ES-I3 (cell line): Measurements from ENCODE around the gene FAM120AOS.
"Not testable (repeated sequence)": the region's sequence is repeated elsewhere in the genome, so short reads cannot be mapped to it uniquely, and the experiment has no call there.

Experiments
- H3K36me3 ChIP-seq: 2 replicates; pipeline ENCODE4 v1.6.1; 2013; ENCODE audit warnings: mild to moderate bottlenecking, low read length, control low read depth, moderate library complexity; ENCODE audit not compliant: insufficient read depth
- H3K4me1 ChIP-seq: 2 replicates; pipeline ENCODE4 v1.6.1; 2013; ENCODE audit warnings: mild to moderate bottlenecking, control low read depth, low read length; ENCODE audit not compliant: insufficient read depth
- H3K9ac ChIP-seq: 2 replicates; pipeline ENCODE4 v1.6.1; 2013; ENCODE audit warnings: low read depth, mild to moderate bottlenecking, low read length, moderate library complexity
- H3K9me3 ChIP-seq: 2 replicates; pipeline ENCODE4 v1.6.1; 2013; ENCODE audit warnings: mild to moderate bottlenecking, low read length, moderate library complexity; ENCODE audit not compliant: control insufficient read depth, insufficient read depth

Gene FAM120AOS

GRCh38 chr9:93461414-93461743 lies 8.0 kb upstream of the FAM120AOS start:
- H3K9me3 ChIP-seq = no peaks in the 10 kb centered on the region
- peaks cover 25% of the 10 kb centered on the region for H3K4me1 ChIP-seq
- no peak overlapping the region for H3K9ac ChIP-seq
- no peaks in the 10 kb centered on the region for H3K36me3 ChIP-seq

- no peaks in the 10 kb centered on the region for H3K9me3 ChIP-seq
- peaks cover 20% of the 10 kb centered on the region for H3K4me1 ChIP-seq
- H3K36me3 ChIP-seq = no peaks in the 10 kb centered on the region
- H3K9ac ChIP-seq = no peak overlapping the region
Measured at GRCh38 chr9:93460689-93461413, 7.5 kb upstream of the FAM120AOS start.

- H3K9ac ChIP-seq = no peak overlapping the region
- H3K9me3 ChIP-seq = no peaks in the 10 kb centered on the region
- peaks cover 9% of the 10 kb centered on the region for H3K4me1 ChIP-seq
- H3K36me3 ChIP-seq = no peaks in the 10 kb centered on the region
Measured at GRCh38 chr9:93459432-93459847, 6.1 kb upstream of the FAM120AOS start.

- Histone ChIP-seq H3K9me3 (no peaks in the 10 kb centered on the region), H3K4me1 (peaks cover 12% of the 10 kb centered on the region), H3K9ac (no peak overlapping the region), H3K36me3 (no peaks in the 10 kb centered on the region)
Measured at GRCh38 chr9:93458712-93459111, 5.3 kb upstream of the FAM120AOS start.

- no peaks in the 10 kb centered on the region for H3K36me3 ChIP-seq
- H3K9ac ChIP-seq = no peak overlapping the region
- H3K9me3 ChIP-seq = no peaks in the 10 kb centered on the region
- peaks cover 12% of the 10 kb centered on the region for H3K4me1 ChIP-seq
Measured at GRCh38 chr9:93457006-93457405, 3.6 kb upstream of the FAM120AOS start.

- Histone ChIP-seq H3K9ac (no peak overlapping the region), H3K36me3 (no peaks in the 10 kb centered on the region), H3K4me1 (peaks cover 12% of the 10 kb centered on the region), H3K9me3 (no peaks in the 10 kb centered on the region)
Measured at GRCh38 chr9:93456504-93456903, 3.1 kb upstream of the FAM120AOS start.

GRCh38 chr9:93456022-93456421 lies 2.6 kb upstream of the FAM120AOS start:
- H3K9ac ChIP-seq = no peak overlapping the region
- H3K36me3 ChIP-seq = no peaks in the 10 kb centered on the region
- H3K4me1 ChIP-seq = peaks cover 12% of the 10 kb centered on the region
- H3K9me3 ChIP-seq = no peaks in the 10 kb centered on the region

- Histone ChIP-seq H3K9ac (peak overlapping the region; percentile 83), H3K4me1 (peaks cover 7% of the 10 kb centered on the region), H3K36me3 (peaks cover 5% of the 10 kb centered on the region; the same call in 1 of the 2 replicates), H3K9me3 (no peaks in the 10 kb centered on the region)
Measured at GRCh38 chr9:93452710-93453046, 703 bp downstream of the FAM120AOS start.

GRCh38 chr9:93451849-93452709 lies 1.3 kb downstream of the FAM120AOS start:
- Histone ChIP-seq H3K36me3 (peaks cover 10% of the 10 kb centered on the region), H3K9ac (peak overlapping the region; percentile 83), H3K4me1 (peaks cover 7% of the 10 kb centered on the region), H3K9me3 (no peaks in the 10 kb centered on the region)

- Histone ChIP-seq H3K36me3 (peaks cover 10% of the 10 kb centered on the region), H3K4me1 (peaks cover 7% of the 10 kb centered on the region), H3K9ac (peak within 1 kb of the TSS; percentile 97), H3K9me3 (no peaks in the 10 kb centered on the region)
Measured at GRCh38 chr9:93450945-93451815, 2.2 kb downstream of the FAM120AOS start, which contains the start of gene FAM120A. Gene FAM120A, plus strand, starts transcription at chr9:93451685. Its CDS starts 231 bp downstream, at chr9:93451916.

GRCh38 chr9:93447655-93448054 lies 5.7 kb downstream of the FAM120AOS start:
- Histone ChIP-seq H3K4me1 (no peaks in the 10 kb centered on the region; the same call in 1 of the 2 replicates), H3K9ac (no peak overlapping the region), H3K9me3 (no peaks in the 10 kb centered on the region), H3K36me3 (peaks cover 15% of the 10 kb centered on the region)

GRCh38 chr9:93446073-93446472 lies 7.3 kb downstream of the FAM120AOS start:
- Histone ChIP-seq H3K9me3 (no peaks in the 10 kb centered on the region), H3K9ac (no peak overlapping the region), H3K36me3 (peaks cover 15% of the 10 kb centered on the region), H3K4me1 (no peaks in the 10 kb centered on the region; the same call in 1 of the 2 replicates)

GRCh38 chr9:93440896-93441580 lies 12.3 kb downstream of the FAM120AOS start:
- Histone ChIP-seq H3K4me1 (no peaks in the 10 kb centered on the region), H3K9me3 (no peaks in the 10 kb centered on the region), H3K9ac (no peak overlapping the region), H3K36me3 (peaks cover 4% of the 10 kb centered on the region; the same call in 1 of the 2 replicates)

- H3K4me1 ChIP-seq, H3K9ac ChIP-seq, H3K9me3 ChIP-seq, H3K36me3 ChIP-seq: not testable (repeated sequence)
Measured at GRCh38 chr9:93439301-93439700, 14.1 kb downstream of the FAM120AOS start.
